Measurements from ENCODE around the gene MAN1A2. TPM values are rescaled to one million over a fixed set of nuclear protein-coding genes. Genes with fewer than 3 reads are reported as not detected.

Gene MAN1A2
- total and polyA plus RNA-seq, 10 of the 15 experiments (the other 5 are each of a cell fraction or from before 2014, with no cell fraction given), result 2.8 to 23.6 (median 16.0) TPM

DNA sequence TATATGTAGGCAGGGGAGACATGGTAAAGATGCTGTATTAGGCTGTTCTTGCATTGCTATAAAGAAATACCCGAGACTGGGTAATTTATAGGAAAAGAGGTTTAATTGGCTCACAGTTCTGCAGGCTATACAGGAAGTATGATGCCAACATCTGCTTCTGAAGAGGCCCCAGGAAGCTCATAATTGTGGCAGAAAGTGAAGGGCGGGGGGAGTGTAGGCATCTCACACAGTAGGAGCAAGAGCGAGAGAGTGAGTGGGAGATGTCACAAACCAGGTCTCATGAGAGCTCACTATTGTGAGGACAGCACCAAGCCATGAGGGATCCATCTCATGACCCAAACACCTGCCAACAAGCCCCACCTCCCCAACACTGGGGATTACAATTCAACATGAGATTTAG, 21.1 kb downstream of the MAN1A2 start:
- Histone ChIP-seq H3K79me2 (ENCODE audit: control insufficient read depth, insufficient read depth, low read length) (peaks cover 21% of the 10 kb centered on the region), H4K20me1 (ENCODE audit: control insufficient read depth, insufficient read depth) (no peaks in the 10 kb centered on the region), H3K9ac (ENCODE audit: control insufficient read depth, insufficient read depth, low read length) (no peak overlapping the region), H3K27ac (ENCODE audit: control insufficient read depth, insufficient read depth) (no peak overlapping the region), H2AFZ (ENCODE audit: control insufficient read depth, low read depth, low read length) (no peak overlapping the region), H3K4me2 (ENCODE audit: control insufficient read depth, insufficient read depth) (no peak overlapping the region), H3K9me3 (replicated peaks; ENCODE audit: control insufficient read depth, insufficient read depth, low read length) (no peaks in the 10 kb centered on the region; the same call in 1 of the 3 replicates), H3K36me3 (ENCODE audit: control insufficient read depth in 2 of 2, insufficient read depth in 2 of 2, low read length in 1 of 2) (no peaks in the 10 kb centered on the region), H3K4me3 (no peak overlapping the region), H3K4me1 (ENCODE audit: control insufficient read depth, insufficient read depth, low read length) (no peaks in the 10 kb centered on the region), H3K27me3 (replicated peaks in 1 of 2; ENCODE audit: control insufficient read depth in 2 of 2, insufficient read depth in 2 of 2, low read length in 1 of 2) (no peaks in the 10 kb centered on the region)
- ChIA-PET CTCF (interaction anchor here (2.2 kb wide), 1 partner anchor 14 kb away, joined by 8 read pairs; no protein-coding TSS in a partner anchor), POLR2A (no interaction called here), SMC1A (ENCODE audit: uncharacterized antibody, unreplicated experiment) (no interaction called here), RAD21 (ENCODE audit: unreplicated experiment) (no interaction called here)
- in situ Hi-C loops (cut with MboI) (no loop called here), intact Hi-C loops (cut with micrococcal nuclease; ENCODE audit: unreplicated experiment) (no loop called here)
- no peak for DNase-seq (ENCODE audit: low read depth, low spot score)
- no peak for ATAC-seq
- no TSS peak for BruUV-seq (replicated peaks)
- FAIRE-seq, result no peak
- TF ChIP-seq MYC (IDR thresholded peaks at IDR 0.05; ENCODE audit: insufficient read depth, insufficient read length, insufficient replicate concordance, low read length, severe bottlenecking) (no peak), BCL11A (IDR thresholded peaks at IDR 0.05; ENCODE audit: low read depth, low read length) (no peak)
- WGBS (ENCODE audit: insufficient coverage, insufficient replicate concordance, low lambda C conversion rate, missing lambda C conversion rate), result 97% methylated on average over 3 of the region's 3 CpGs

DNA sequence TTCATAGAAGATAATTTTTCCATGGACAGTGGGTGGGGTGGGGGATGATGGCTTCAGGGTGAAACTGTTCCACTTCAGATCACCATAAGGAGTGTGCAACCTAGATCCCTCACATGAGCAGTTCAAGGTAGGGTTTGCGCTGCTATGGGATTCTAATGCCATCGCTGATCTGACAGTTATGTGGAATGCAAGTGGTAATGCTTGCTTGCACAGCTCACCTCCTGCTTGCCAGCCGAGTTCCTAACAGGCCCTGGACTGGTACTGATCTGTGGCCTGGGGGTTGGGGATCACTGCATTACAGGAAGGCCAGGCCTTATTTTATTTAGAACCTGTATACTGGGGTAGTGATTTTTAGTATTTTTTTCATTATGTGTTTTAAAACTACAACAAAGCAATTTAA, 22.0 kb downstream of the MAN1A2 start:
- no peak overlapping the region for H3K9ac ChIP-seq (ENCODE audit: control insufficient read depth, insufficient read depth, low read length)
- no peak overlapping the region for H2AFZ ChIP-seq (ENCODE audit: control insufficient read depth, low read depth, low read length)
- CTCF ChIA-PET, result no interaction called here
- ATAC-seq (no peak; the same call in 2 of the 3 replicates), FAIRE-seq (no peak), DNase-seq (ENCODE audit: low read depth, low spot score) (no peak)
- POLR2A ChIA-PET, result no interaction called here
- no peaks in the 10 kb centered on the region for H3K4me1 ChIP-seq (ENCODE audit: control insufficient read depth, insufficient read depth, low read length)
- RAD21 ChIA-PET (ENCODE audit: unreplicated experiment), result no interaction called here
- no peaks in the 10 kb centered on the region for H4K20me1 ChIP-seq (ENCODE audit: control insufficient read depth, insufficient read depth)
- no peak overlapping the region for H3K4me2 ChIP-seq (ENCODE audit: control insufficient read depth, insufficient read depth)
- H3K4me3 ChIP-seq, result no peak overlapping the region
- no peaks in the 10 kb centered on the region for H3K27me3 ChIP-seq (replicated peaks in 1 of 2; ENCODE audit: control insufficient read depth in 2 of 2, insufficient read depth in 2 of 2, low read length in 1 of 2)
- no peaks in the 10 kb centered on the region for H3K36me3 ChIP-seq (ENCODE audit: control insufficient read depth in 2 of 2, insufficient read depth in 2 of 2, low read length in 1 of 2)
- no peaks in the 10 kb centered on the region; the same call in 2 of the 3 replicates for H3K9me3 ChIP-seq (replicated peaks; ENCODE audit: control insufficient read depth, insufficient read depth, low read length)
- SMC1A ChIA-PET (ENCODE audit: uncharacterized antibody, unreplicated experiment), result no interaction called here
- TF ChIP-seq IRF4 (IDR thresholded peaks at IDR 0.05; ENCODE audit: low read depth, low read length) (no peak), TARDBP (IDR thresholded peaks at IDR 0.05; ENCODE audit: borderline replicate concordance) (no peak), BCL11A (IDR thresholded peaks at IDR 0.05; ENCODE audit: low read depth, low read length) (no peak), CEBPB (IDR thresholded peaks at IDR 0.05; ENCODE audit: borderline replicate concordance in 1 of 2, low read depth in 2 of 2, low read length in 2 of 2) (no peak), HDAC6 (IDR thresholded peaks at IDR 0.05; ENCODE audit: unreplicated experiment) (no peak), RUNX3 (IDR thresholded peaks at IDR 0.05; ENCODE audit: low read length) (no peak), IKZF1 (conservative IDR thresholded peaks at IDR 0.05) (no peak), JUNB (IDR thresholded peaks at IDR 0.05) (no peak)
- TF ChIP-seq, protein P1, sequence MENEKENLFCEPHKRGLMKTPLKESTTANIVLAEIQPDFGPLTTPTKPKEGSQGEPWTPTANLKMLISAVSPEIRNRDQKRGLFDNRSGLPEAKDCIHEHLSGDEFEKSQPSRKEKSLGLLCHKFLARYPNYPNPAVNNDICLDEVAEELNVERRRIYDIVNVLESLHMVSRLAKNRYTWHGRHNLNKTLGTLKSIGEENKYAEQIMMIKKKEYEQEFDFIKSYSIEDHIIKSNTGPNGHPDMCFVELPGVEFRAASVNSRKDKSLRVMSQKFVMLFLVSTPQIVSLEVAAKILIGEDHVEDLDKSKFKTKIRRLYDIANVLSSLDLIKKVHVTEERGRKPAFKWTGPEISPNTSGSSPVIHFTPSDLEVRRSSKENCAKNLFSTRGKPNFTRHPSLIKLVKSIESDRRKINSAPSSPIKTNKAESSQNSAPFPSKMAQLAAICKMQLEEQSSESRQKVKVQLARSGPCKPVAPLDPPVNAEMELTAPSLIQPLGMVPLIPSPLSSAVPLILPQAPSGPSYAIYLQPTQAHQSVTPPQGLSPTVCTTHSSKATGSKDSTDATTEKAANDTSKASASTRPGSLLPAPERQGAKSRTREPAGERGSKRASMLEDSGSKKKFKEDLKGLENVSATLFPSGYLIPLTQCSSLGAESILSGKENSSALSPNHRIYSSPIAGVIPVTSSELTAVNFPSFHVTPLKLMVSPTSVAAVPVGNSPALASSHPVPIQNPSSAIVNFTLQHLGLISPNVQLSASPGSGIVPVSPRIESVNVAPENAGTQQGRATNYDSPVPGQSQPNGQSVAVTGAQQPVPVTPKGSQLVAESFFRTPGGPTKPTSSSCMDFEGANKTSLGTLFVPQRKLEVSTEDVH (IDR thresholded peaks at IDR 0.05; ENCODE audit: low read depth, partially characterized antibody), result no peak
- TF ChIP-seq, protein P2, sequence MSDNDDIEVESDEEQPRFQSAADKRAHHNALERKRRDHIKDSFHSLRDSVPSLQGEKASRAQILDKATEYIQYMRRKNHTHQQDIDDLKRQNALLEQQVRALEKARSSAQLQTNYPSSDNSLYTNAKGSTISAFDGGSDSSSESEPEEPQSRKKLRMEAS (IDR thresholded peaks at IDR 0.05; ENCODE audit: low read depth, low read length), result no peak
- BruUV-seq (replicated peaks), result no TSS peak
- intact Hi-C loops (cut with micrococcal nuclease; ENCODE audit: unreplicated experiment), result no loop called here
- in situ Hi-C loops (cut with MboI), result no loop called here
- H3K79me2 ChIP-seq (ENCODE audit: control insufficient read depth, insufficient read depth, low read length), result peaks cover 21% of the 10 kb centered on the region
- 74% methylated on average over 3 of the region's 3 CpGs for WGBS (ENCODE audit: insufficient coverage, insufficient replicate concordance, low lambda C conversion rate, missing lambda C conversion rate)
- no peak overlapping the region for H3K27ac ChIP-seq (ENCODE audit: control insufficient read depth, insufficient read depth)
